Neural progenitor cell (in vitro differentiated cells): Measurements from ENCODE around the gene TMEM205.

Experiments
- EZH2 ChIP-seq: fragments of 200-600 bp; sonication (generic); IDR thresholded peaks from 2 replicates; pipeline ENCODE4 v1.6.1; 2017; ENCODE audit warnings: antibody characterized with exemption, mild to moderate bottlenecking, moderate library complexity
- TF ChIP-seq, protein P1 (sequence below): fragments of 200-600 bp; sonication (generic); IDR thresholded peaks from 2 replicates; pipeline ENCODE4 v1.5.1; 2017; ENCODE audit warnings: antibody characterized with exemption, mild to moderate bottlenecking

DNA sequence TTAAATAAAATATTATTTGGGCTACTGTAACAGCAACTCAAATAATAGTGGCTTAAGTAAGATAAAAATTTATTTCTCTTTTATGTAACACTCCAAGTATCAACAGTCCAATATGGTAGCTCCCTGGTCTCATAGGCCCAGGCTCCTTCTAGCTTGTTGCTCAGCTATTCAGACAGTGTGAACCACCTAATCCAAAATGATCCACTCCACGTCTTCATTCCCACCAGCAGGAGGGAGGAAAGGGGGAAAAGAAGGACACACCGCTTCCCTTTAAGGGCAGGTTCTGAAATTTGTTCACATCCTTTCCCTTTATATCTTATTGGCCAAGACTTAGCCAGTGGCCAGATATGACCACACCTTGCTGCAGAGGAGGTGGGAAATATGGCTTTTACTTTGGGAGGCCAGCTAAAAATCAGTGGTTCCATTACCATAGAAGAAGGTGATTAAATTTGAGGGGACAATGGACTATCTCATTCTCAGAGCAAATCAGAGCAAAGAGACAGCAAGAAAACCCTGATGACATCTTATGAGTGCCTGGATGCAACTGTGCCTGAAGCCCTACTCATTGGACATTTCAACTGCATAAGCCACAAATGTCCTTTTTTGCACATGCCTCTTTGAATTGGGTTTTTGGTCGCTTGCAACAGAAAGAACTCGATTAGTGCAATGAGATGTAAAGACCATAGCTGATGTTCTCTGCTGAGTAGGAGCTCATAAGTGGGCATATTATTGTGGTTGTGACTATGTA lies 45.0 kb upstream of the TMEM205 start:
- TF ChIP-seq, protein P1, sequence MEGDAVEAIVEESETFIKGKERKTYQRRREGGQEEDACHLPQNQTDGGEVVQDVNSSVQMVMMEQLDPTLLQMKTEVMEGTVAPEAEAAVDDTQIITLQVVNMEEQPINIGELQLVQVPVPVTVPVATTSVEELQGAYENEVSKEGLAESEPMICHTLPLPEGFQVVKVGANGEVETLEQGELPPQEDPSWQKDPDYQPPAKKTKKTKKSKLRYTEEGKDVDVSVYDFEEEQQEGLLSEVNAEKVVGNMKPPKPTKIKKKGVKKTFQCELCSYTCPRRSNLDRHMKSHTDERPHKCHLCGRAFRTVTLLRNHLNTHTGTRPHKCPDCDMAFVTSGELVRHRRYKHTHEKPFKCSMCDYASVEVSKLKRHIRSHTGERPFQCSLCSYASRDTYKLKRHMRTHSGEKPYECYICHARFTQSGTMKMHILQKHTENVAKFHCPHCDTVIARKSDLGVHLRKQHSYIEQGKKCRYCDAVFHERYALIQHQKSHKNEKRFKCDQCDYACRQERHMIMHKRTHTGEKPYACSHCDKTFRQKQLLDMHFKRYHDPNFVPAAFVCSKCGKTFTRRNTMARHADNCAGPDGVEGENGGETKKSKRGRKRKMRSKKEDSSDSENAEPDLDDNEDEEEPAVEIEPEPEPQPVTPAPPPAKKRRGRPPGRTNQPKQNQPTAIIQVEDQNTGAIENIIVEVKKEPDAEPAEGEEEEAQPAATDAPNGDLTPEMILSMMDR, result no peak
- TF ChIP-seq EZH2, result no peak
